ENCODE measurements around the gene GALT.
A peak's percentile ranks its signal among the peaks of the same experiment; 100 is the strongest.

Gene GALT

GRCh38 chr9:34606190-34606589, 40.3 kb upstream of the GALT start:
- no peak overlapping the region for H3K4me3 ChIP-seq (ENCODE audit: low read length)
- H2BK15ac ChIP-seq (replicated peaks; ENCODE audit: low read depth) = no peak overlapping the region
- no peaks in the 10 kb centered on the region for H3K4me1 ChIP-seq (ENCODE audit: control insufficient read depth, low read depth, low read length)
- no peak overlapping the region for H3K56ac ChIP-seq (ENCODE audit: low read length)
- H3K4me2 ChIP-seq (ENCODE audit: low read length) = no peak overlapping the region
- no peaks in the 10 kb centered on the region for H3K79me1 ChIP-seq (ENCODE audit: low read length)
- no peaks in the 10 kb centered on the region for H3K27me3 ChIP-seq (ENCODE audit: insufficient read depth, low read length, poor library complexity)
- H3K36me3 ChIP-seq (ENCODE audit: control insufficient read depth, insufficient read depth, low read length) = no peaks in the 10 kb centered on the region
- no peak overlapping the region for H3K4ac ChIP-seq (ENCODE audit: low read depth, low read length)
- no peak overlapping the region for H4K8ac ChIP-seq (ENCODE audit: low read depth, low read length)
- no peak for DNase-seq
- no peak overlapping the region for H3K9ac ChIP-seq (ENCODE audit: low read length)
- no peak overlapping the region for H2BK5ac ChIP-seq (ENCODE audit: low read length)
- H3K27ac ChIP-seq (ENCODE audit: low read depth, low read length) = no peak overlapping the region
- H2AK5ac ChIP-seq (ENCODE audit: low read length) = no peak overlapping the region
- no peaks in the 10 kb centered on the region for H3K79me2 ChIP-seq (ENCODE audit: control insufficient read depth, insufficient read depth, low read length)
- no peak overlapping the region for H3K23ac ChIP-seq (ENCODE audit: low read length)
- H3K18ac ChIP-seq (ENCODE audit: low read length) = no peak overlapping the region
- no peak overlapping the region for H4K5ac ChIP-seq (ENCODE audit: low read length)
- no peak overlapping the region for H2BK120ac ChIP-seq (ENCODE audit: low read depth, low read length)

GRCh38 chr9:34606905-34607304, 39.6 kb upstream of the GALT start:
- Histone ChIP-seq H3K27ac (ENCODE audit: low read depth, low read length) (no peak overlapping the region), H2BK5ac (ENCODE audit: low read length) (no peak overlapping the region), H3K56ac (ENCODE audit: low read length) (no peak overlapping the region), H4K5ac (ENCODE audit: low read length) (no peak overlapping the region), H3K36me3 (ENCODE audit: control insufficient read depth, insufficient read depth, low read length) (no peaks in the 10 kb centered on the region), H3K9ac (ENCODE audit: low read length) (no peak overlapping the region), H3K79me2 (ENCODE audit: control insufficient read depth, insufficient read depth, low read length) (no peaks in the 10 kb centered on the region), H3K79me1 (ENCODE audit: low read length) (no peaks in the 10 kb centered on the region), H4K8ac (ENCODE audit: low read depth, low read length) (no peak overlapping the region), H3K4me1 (ENCODE audit: control insufficient read depth, low read depth, low read length) (peaks cover 3% of the 10 kb centered on the region), H2AK5ac (ENCODE audit: low read length) (no peak overlapping the region), H3K4me3 (ENCODE audit: low read length) (no peak overlapping the region), H3K4ac (ENCODE audit: low read depth, low read length) (no peak overlapping the region), H3K18ac (ENCODE audit: low read length) (no peak overlapping the region), H2BK120ac (ENCODE audit: low read depth, low read length) (no peak overlapping the region), H3K23ac (ENCODE audit: low read length) (no peak overlapping the region), H2BK15ac (replicated peaks; ENCODE audit: low read depth) (no peak overlapping the region), H3K27me3 (ENCODE audit: insufficient read depth, low read length, poor library complexity) (no peaks in the 10 kb centered on the region), H3K4me2 (ENCODE audit: low read length) (no peak overlapping the region)
- DNase-seq = no peak
- no CpG with 5 or more reads among the region's 3 CpGs for WGBS (ENCODE audit: extremely low coverage, insufficient coverage, low lambda C conversion rate)

- Histone ChIP-seq H3K27me3 (ENCODE audit: insufficient read depth, low read length, poor library complexity) (no peaks in the 10 kb centered on the region), H3K4me1 (ENCODE audit: control insufficient read depth, low read depth, low read length) (peaks cover 3% of the 10 kb centered on the region), H2AK5ac (ENCODE audit: low read length) (no peak overlapping the region), H4K8ac (ENCODE audit: low read depth, low read length) (no peak overlapping the region), H3K4ac (ENCODE audit: low read depth, low read length) (no peak overlapping the region), H2BK5ac (ENCODE audit: low read length) (no peak overlapping the region), H3K18ac (ENCODE audit: low read length) (no peak overlapping the region), H3K36me3 (ENCODE audit: control insufficient read depth, insufficient read depth, low read length) (no peaks in the 10 kb centered on the region), H3K79me1 (ENCODE audit: low read length) (no peaks in the 10 kb centered on the region), H3K27ac (ENCODE audit: low read depth, low read length) (no peak overlapping the region), H3K56ac (ENCODE audit: low read length) (no peak overlapping the region), H4K5ac (ENCODE audit: low read length) (no peak overlapping the region), H3K4me3 (ENCODE audit: low read length) (no peak overlapping the region), H3K4me2 (ENCODE audit: low read length) (no peak overlapping the region), H3K23ac (ENCODE audit: low read length) (no peak overlapping the region), H2BK120ac (ENCODE audit: low read depth, low read length) (no peak overlapping the region), H3K9ac (ENCODE audit: low read length) (no peak overlapping the region), H3K79me2 (ENCODE audit: control insufficient read depth, insufficient read depth, low read length) (no peaks in the 10 kb centered on the region), H2BK15ac (replicated peaks; ENCODE audit: low read depth) (no peak overlapping the region)
- DNase-seq = no peak
- no CpG with 5 or more reads among the region's 2 CpGs for WGBS (ENCODE audit: extremely low coverage, insufficient coverage, low lambda C conversion rate)
These were observed 39.1 kb upstream of the GALT start for GRCh38 chr9:34607331-34607730.

- Histone ChIP-seq H3K56ac (ENCODE audit: low read length) (peak overlapping the region; percentile 94), H3K9ac (ENCODE audit: low read length) (no peak overlapping the region), H3K4me2 (ENCODE audit: low read length) (no peak overlapping the region), H4K5ac (ENCODE audit: low read length) (no peak overlapping the region), H3K79me1 (ENCODE audit: low read length) (no peaks in the 10 kb centered on the region), H2BK120ac (ENCODE audit: low read depth, low read length) (no peak overlapping the region), H3K4me1 (ENCODE audit: control insufficient read depth, low read depth, low read length) (peaks cover 3% of the 10 kb centered on the region), H3K18ac (ENCODE audit: low read length) (no peak overlapping the region), H3K27ac (ENCODE audit: low read depth, low read length) (no peak overlapping the region), H2AK5ac (ENCODE audit: low read length) (no peak overlapping the region), H2BK15ac (replicated peaks; ENCODE audit: low read depth) (no peak overlapping the region), H3K4me3 (ENCODE audit: low read length) (no peak overlapping the region), H3K79me2 (ENCODE audit: control insufficient read depth, insufficient read depth, low read length) (no peaks in the 10 kb centered on the region), H3K4ac (ENCODE audit: low read depth, low read length) (no peak overlapping the region), H3K27me3 (ENCODE audit: insufficient read depth, low read length, poor library complexity) (no peaks in the 10 kb centered on the region), H3K23ac (ENCODE audit: low read length) (no peak overlapping the region), H4K8ac (ENCODE audit: low read depth, low read length) (no peak overlapping the region), H3K36me3 (ENCODE audit: control insufficient read depth, insufficient read depth, low read length) (no peaks in the 10 kb centered on the region), H2BK5ac (ENCODE audit: low read length) (no peak overlapping the region)
- DNase-seq = no peak
- WGBS (ENCODE audit: extremely low coverage, insufficient coverage, low lambda C conversion rate) = no CpG with 5 or more reads among the region's 20 CpGs
These were observed 35.9 kb upstream of the GALT start for GRCh38 chr9:34610434-34611206.

- H3K79me2 ChIP-seq (ENCODE audit: control insufficient read depth, insufficient read depth, low read length) = no peaks in the 10 kb centered on the region
- H4K8ac ChIP-seq (ENCODE audit: low read depth, low read length) = peak overlapping the region; percentile 5
- H3K4me1 ChIP-seq (ENCODE audit: control insufficient read depth, low read depth, low read length) = peaks cover 3% of the 10 kb centered on the region
- WGBS (ENCODE audit: extremely low coverage, insufficient coverage, low lambda C conversion rate) = no CpG with 5 or more reads among the region's 10 CpGs
- peak overlapping the region; percentile 15 for H4K5ac ChIP-seq (ENCODE audit: low read length)
- no peaks in the 10 kb centered on the region for H3K79me1 ChIP-seq (ENCODE audit: low read length)
- no peak overlapping the region for H2BK5ac ChIP-seq (ENCODE audit: low read length)
- H2BK15ac ChIP-seq (replicated peaks; ENCODE audit: low read depth) = no peak overlapping the region
- H3K4me3 ChIP-seq (ENCODE audit: low read length) = peak overlapping the region; percentile 69
- peak overlapping the region; percentile 79 for H2AK5ac ChIP-seq (ENCODE audit: low read length)
- H3K9ac ChIP-seq (ENCODE audit: low read length) = peak overlapping the region; percentile 95
- peak overlapping the region; percentile 82 for H3K18ac ChIP-seq (ENCODE audit: low read length)
- H2BK120ac ChIP-seq (ENCODE audit: low read depth, low read length) = no peak overlapping the region
- peak overlapping the region; percentile 94 for H3K56ac ChIP-seq (ENCODE audit: low read length)
- no peak for DNase-seq
- peak overlapping the region; percentile 84 for H3K4me2 ChIP-seq (ENCODE audit: low read length)
- H3K27me3 ChIP-seq (ENCODE audit: insufficient read depth, low read length, poor library complexity) = no peaks in the 10 kb centered on the region
- H3K4ac ChIP-seq (ENCODE audit: low read depth, low read length) = peak overlapping the region; percentile 61
- no peaks in the 10 kb centered on the region for H3K36me3 ChIP-seq (ENCODE audit: control insufficient read depth, insufficient read depth, low read length)
- H3K27ac ChIP-seq (ENCODE audit: low read depth, low read length) = no peak overlapping the region
- H3K23ac ChIP-seq (ENCODE audit: low read length) = peak overlapping the region; percentile 98
These were observed 35.1 kb upstream of the GALT start for GRCh38 chr9:34611251-34611810.

Data from mesendoderm (in vitro differentiated cells).